ENCODE results near the gene CLCN2. TPM values are rescaled to one million over a fixed set of nuclear protein-coding genes. Genes with fewer than 3 reads are reported as not detected.

CLCN2 gene
- polyA plus RNA-seq, 1 donor from 2014 or later: 13.4 TPM

DNA sequence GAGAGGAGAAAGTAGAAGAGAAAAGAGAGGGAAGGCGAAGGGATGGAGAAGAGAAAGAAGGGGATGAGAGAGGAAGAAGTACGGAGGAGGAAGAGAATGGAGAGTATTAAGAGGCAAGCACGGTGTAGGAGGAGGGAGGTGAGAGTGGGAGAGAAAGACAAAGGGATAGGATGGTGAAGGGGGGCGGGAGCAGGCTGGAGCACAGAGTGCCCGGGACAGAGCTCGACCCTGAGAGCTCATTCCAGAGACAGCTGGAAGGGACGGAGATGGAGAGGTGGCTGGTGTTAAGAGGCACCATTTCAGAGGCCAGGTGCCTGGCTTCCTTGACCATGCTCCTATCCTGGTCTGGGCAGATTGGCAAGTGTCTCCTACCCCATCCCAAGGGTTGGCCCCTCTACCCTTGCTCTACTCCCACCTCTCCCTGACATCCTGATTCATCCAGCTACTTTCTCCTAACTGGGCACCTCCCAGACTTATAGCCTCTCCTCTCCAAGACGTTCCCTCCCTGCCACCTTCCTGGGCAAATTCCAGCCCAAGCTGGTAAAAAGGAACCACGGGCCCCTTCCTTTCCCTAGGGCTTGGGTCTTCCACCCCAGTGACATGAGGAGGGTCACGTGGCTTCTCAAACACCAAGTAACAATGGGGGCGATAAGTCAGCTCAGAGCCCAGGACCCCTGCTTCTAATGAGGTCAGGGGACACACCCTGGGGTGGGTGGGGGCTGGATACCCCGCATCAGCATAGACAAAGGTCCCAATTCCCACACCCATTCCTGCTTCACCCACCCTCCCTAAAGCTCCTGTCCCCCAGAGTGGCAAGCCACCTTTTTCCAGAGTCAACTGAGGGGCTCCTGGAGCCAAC, 1.1 kb downstream of the CLCN2 start:
- Histone ChIP-seq H3K27ac (ENCODE audit: low read length) (no peak overlapping the region), H2AFZ (ENCODE audit: low read depth, low read length) (no peak overlapping the region), H3K9me2 (ENCODE audit: insufficient read depth, low read length) (no peaks in the 10 kb centered on the region), H3K79me2 (replicated peaks; ENCODE audit: insufficient read depth, low read length) (peaks cover 16% of the 10 kb centered on the region), H3K36me3 (ENCODE audit: insufficient read depth, low read length) (no peaks in the 10 kb centered on the region), H3K9me3 (ENCODE audit: low read length) (no peaks in the 10 kb centered on the region), H3K27me3 (ENCODE audit: insufficient read depth, low read depth, low read length) (no peaks in the 10 kb centered on the region), H3K4me2 (ENCODE audit: low read length) (peak overlapping the region; percentile 82), H3K4me3 (ENCODE audit: low read length) (peak overlapping the region; percentile 70), H3K9ac (ENCODE audit: low read length) (peak overlapping the region; percentile 90), H4K20me1 (ENCODE audit: insufficient read depth) (no peaks in the 10 kb centered on the region), H3F3A (ENCODE audit: insufficient read depth, low read length, poor library complexity, severe bottlenecking) (no peaks in the 10 kb centered on the region)
- no peak for TF ChIP-seq TAF1 (IDR thresholded peaks at IDR 0.05; ENCODE audit: low read depth)
- TF ChIP-seq, protein P1, sequence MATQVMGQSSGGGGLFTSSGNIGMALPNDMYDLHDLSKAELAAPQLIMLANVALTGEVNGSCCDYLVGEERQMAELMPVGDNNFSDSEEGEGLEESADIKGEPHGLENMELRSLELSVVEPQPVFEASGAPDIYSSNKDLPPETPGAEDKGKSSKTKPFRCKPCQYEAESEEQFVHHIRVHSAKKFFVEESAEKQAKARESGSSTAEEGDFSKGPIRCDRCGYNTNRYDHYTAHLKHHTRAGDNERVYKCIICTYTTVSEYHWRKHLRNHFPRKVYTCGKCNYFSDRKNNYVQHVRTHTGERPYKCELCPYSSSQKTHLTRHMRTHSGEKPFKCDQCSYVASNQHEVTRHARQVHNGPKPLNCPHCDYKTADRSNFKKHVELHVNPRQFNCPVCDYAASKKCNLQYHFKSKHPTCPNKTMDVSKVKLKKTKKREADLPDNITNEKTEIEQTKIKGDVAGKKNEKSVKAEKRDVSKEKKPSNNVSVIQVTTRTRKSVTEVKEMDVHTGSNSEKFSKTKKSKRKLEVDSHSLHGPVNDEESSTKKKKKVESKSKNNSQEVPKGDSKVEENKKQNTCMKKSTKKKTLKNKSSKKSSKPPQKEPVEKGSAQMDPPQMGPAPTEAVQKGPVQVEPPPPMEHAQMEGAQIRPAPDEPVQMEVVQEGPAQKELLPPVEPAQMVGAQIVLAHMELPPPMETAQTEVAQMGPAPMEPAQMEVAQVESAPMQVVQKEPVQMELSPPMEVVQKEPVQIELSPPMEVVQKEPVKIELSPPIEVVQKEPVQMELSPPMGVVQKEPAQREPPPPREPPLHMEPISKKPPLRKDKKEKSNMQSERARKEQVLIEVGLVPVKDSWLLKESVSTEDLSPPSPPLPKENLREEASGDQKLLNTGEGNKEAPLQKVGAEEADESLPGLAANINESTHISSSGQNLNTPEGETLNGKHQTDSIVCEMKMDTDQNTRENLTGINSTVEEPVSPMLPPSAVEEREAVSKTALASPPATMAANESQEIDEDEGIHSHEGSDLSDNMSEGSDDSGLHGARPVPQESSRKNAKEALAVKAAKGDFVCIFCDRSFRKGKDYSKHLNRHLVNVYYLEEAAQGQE (IDR thresholded peaks at IDR 0.05; ENCODE audit: borderline replicate concordance): no peak
- TF ChIP-seq SMC3 (conservative IDR thresholded peaks at IDR 0.05; ENCODE audit: poor library complexity): no peak
- no peak for TF ChIP-seq POLR2AphosphoS5 (IDR thresholded peaks at IDR 0.05)
- no peak for TF ChIP-seq RAD21 (conservative IDR thresholded peaks at IDR 0.05)
- TF ChIP-seq, protein P2, sequence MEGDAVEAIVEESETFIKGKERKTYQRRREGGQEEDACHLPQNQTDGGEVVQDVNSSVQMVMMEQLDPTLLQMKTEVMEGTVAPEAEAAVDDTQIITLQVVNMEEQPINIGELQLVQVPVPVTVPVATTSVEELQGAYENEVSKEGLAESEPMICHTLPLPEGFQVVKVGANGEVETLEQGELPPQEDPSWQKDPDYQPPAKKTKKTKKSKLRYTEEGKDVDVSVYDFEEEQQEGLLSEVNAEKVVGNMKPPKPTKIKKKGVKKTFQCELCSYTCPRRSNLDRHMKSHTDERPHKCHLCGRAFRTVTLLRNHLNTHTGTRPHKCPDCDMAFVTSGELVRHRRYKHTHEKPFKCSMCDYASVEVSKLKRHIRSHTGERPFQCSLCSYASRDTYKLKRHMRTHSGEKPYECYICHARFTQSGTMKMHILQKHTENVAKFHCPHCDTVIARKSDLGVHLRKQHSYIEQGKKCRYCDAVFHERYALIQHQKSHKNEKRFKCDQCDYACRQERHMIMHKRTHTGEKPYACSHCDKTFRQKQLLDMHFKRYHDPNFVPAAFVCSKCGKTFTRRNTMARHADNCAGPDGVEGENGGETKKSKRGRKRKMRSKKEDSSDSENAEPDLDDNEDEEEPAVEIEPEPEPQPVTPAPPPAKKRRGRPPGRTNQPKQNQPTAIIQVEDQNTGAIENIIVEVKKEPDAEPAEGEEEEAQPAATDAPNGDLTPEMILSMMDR (IDR thresholded peaks at IDR 0.05; ENCODE audit: poor library complexity, severe bottlenecking): no peak
- no peak for TF ChIP-seq MXI1 (conservative IDR thresholded peaks at IDR 0.05; ENCODE audit: poor library complexity, severe bottlenecking)
- TF ChIP-seq EP300 (conservative IDR thresholded peaks at IDR 0.05; ENCODE audit: poor library complexity, severe bottlenecking): no peak
- no peak for TF ChIP-seq EZH2 (IDR thresholded peaks at IDR 0.05; ENCODE audit: borderline replicate concordance, insufficient read depth, low read length, poor library complexity, severe bottlenecking)

DNA sequence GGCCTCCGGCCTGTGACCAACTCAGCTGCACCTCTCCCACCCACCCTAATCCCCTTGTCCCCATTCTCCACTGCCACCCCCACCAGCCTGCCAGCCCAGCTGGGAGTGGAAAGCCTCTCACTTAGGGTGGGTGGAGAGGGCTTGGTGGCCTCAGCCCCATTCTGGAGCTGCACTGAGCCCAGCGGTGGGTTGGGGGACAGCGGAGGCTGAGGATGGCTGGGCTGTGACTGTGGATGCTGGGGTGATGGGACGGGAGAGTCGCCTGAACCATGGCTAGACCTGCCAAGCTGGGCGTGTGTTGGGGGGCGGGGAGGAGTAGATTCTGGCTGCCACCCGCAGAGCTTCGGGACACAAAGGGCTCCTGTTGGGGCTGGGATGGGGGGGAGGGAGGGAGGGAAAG, 1.8 kb downstream of the CLCN2 start:
- Histone ChIP-seq H3K9me3 (ENCODE audit: low read length) (no peaks in the 10 kb centered on the region), H4K20me1 (ENCODE audit: insufficient read depth) (no peaks in the 10 kb centered on the region), H3K27ac (ENCODE audit: low read length) (no peak overlapping the region), H3K4me2 (ENCODE audit: low read length) (no peak overlapping the region), H3K9me2 (ENCODE audit: insufficient read depth, low read length) (no peaks in the 10 kb centered on the region), H3K79me2 (replicated peaks; ENCODE audit: insufficient read depth, low read length) (peaks cover 16% of the 10 kb centered on the region), H3K9ac (ENCODE audit: low read length) (peak overlapping the region; percentile 90), H3F3A (ENCODE audit: insufficient read depth, low read length, poor library complexity, severe bottlenecking) (no peaks in the 10 kb centered on the region), H3K4me3 (ENCODE audit: low read length) (peak overlapping the region; percentile 70), H3K36me3 (ENCODE audit: insufficient read depth, low read length) (no peaks in the 10 kb centered on the region), H2AFZ (ENCODE audit: low read depth, low read length) (no peak overlapping the region), H3K27me3 (ENCODE audit: insufficient read depth, low read depth, low read length) (no peaks in the 10 kb centered on the region)
- TF ChIP-seq EZH2 (IDR thresholded peaks at IDR 0.05; ENCODE audit: borderline replicate concordance, insufficient read depth, low read length, poor library complexity, severe bottlenecking) (no peak), EP300 (conservative IDR thresholded peaks at IDR 0.05; ENCODE audit: poor library complexity, severe bottlenecking) (no peak), SMC3 (conservative IDR thresholded peaks at IDR 0.05; ENCODE audit: poor library complexity) (no peak), POLR2AphosphoS5 (IDR thresholded peaks at IDR 0.05) (no peak), MXI1 (conservative IDR thresholded peaks at IDR 0.05; ENCODE audit: poor library complexity, severe bottlenecking) (no peak)
- TF ChIP-seq, protein P1 (IDR thresholded peaks at IDR 0.05; ENCODE audit: borderline replicate concordance): no peak
